Fibroblast of lung (primary cell): Measurements from ENCODE around the gene STPG2.

Experiments
- CTCF ChIP-seq, 2 donors: IDR thresholded peaks in 1 of 2; conservative IDR thresholded peaks in 1 of 2; 1 replicate in 1 of 2; 2 replicates in 1 of 2; pipeline ENCODE4 v1.5.1; 2011 to 2012; ENCODE audit warnings: low read length in 2 of 2, control low read depth in 1 of 2, inconsistent platforms in 1 of 2, low read depth in 1 of 2, mild to moderate bottlenecking in 1 of 2
- EZH2 ChIP-seq: IDR thresholded peaks from 2 replicates; pipeline ENCODE4 v1.5.1; 2012; ENCODE audit warnings: low read length, control low read depth, mild to moderate bottlenecking; ENCODE audit errors: missing control alignments

DNA sequence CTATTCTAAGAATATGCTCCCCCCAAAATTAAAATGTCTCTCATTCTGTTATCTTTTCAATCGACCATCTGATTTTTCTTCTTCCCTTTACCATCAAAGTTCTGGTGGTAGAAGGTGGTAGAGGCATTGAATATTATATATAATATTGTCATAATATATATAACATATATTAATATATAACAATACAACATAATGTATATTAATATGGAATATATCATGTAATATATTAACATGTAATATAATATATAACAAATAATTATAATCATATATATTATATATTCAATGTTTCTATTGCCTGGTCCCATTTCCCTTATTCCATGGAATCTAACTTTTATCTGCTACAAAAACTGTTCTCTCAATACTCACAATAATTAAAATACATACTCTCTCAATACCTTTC lies 40.6 kb downstream of the STPG2 start:
- TF ChIP-seq EZH2 = no peak
- no peak for TF ChIP-seq CTCF (conservative IDR thresholded peaks at IDR 0.05 in 1 of 2, IDR thresholded peaks at IDR 0.05 in 1 of 2; ENCODE audit: low read depth in 1 of 2, low read length in 2 of 2)
